ENCODE results near the gene KLHDC8A.

The KLHDC8A gene

GRCh38 chr1:205351984-205352713 is 4.6 kb downstream of the KLHDC8A start:
- Histone ChIP-seq H3K9ac (ENCODE audit: low read depth, low read length) (peak overlapping the region; percentile 13; the same call in 1 of the 2 replicates), H3K27ac (ENCODE audit: low read length) (no peak overlapping the region), H3K4me3 (ENCODE audit: low read length) (no peak overlapping the region), H3K36me3 (ENCODE audit: insufficient read depth, low read depth, low read length) (no peaks in the 10 kb centered on the region), H3K4me1 (ENCODE audit: insufficient read depth, low read length) (peaks cover 56% of the 10 kb centered on the region), H3K9me3 (ENCODE audit: insufficient read depth, low read depth, low read length) (no peaks in the 10 kb centered on the region), H3K27me3 (ENCODE audit: insufficient read depth, low read length) (peaks cover 3% of the 10 kb centered on the region; the same call in 1 of the 2 replicates)

DNA sequence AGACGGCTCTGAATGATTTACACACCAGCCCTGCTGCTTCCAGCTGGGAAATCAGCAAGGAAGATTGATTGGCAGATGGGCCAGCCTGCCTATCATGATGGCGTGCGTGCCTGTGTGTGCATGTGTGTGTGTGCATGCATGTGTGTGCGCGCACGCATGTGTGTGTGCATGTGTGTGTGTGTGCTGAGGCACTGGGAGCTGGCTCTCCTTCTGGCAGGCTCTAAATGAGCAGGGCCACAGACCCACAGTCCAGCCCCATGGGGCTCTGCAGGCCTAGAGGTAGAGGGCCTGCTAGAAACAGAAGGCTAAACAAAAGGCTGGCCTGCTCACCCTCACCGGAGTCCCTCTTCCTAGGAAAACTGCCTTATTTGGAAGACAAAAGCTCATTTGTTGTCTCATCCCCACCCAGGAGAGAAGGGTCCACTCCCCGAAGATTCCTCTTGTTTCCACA is 6.0 kb downstream of the KLHDC8A start:
- H3K36me3 ChIP-seq (ENCODE audit: insufficient read depth, low read depth, low read length): no peaks in the 10 kb centered on the region
- H3K9me3 ChIP-seq (ENCODE audit: insufficient read depth, low read depth, low read length): no peaks in the 10 kb centered on the region
- H3K27ac ChIP-seq (ENCODE audit: low read length): peak overlapping the region; percentile 42
- peak overlapping the region; percentile 19; the same call in 1 of the 2 replicates for H3K4me3 ChIP-seq (ENCODE audit: low read length)
- H3K9ac ChIP-seq (ENCODE audit: low read depth, low read length): peak overlapping the region; percentile 66; the same call in 1 of the 2 replicates
- H3K27me3 ChIP-seq (ENCODE audit: insufficient read depth, low read length): peaks cover 17% of the 10 kb centered on the region
- peaks cover 46% of the 10 kb centered on the region for H3K4me1 ChIP-seq (ENCODE audit: insufficient read depth, low read length)

- peak overlapping the region; percentile 66; the same call in 1 of the 2 replicates for H3K9ac ChIP-seq (ENCODE audit: low read depth, low read length)
- no peaks in the 10 kb centered on the region for H3K36me3 ChIP-seq (ENCODE audit: insufficient read depth, low read depth, low read length)
- peak overlapping the region; percentile 42 for H3K27ac ChIP-seq (ENCODE audit: low read length)
- H3K4me3 ChIP-seq (ENCODE audit: low read length): no peak overlapping the region
- H3K4me1 ChIP-seq (ENCODE audit: insufficient read depth, low read length): peaks cover 40% of the 10 kb centered on the region
- H3K9me3 ChIP-seq (ENCODE audit: insufficient read depth, low read depth, low read length): no peaks in the 10 kb centered on the region
- peaks cover 23% of the 10 kb centered on the region for H3K27me3 ChIP-seq (ENCODE audit: insufficient read depth, low read length)
Measured at GRCh38 chr1:205350124-205350523, 6.6 kb downstream of the KLHDC8A start.

DNA sequence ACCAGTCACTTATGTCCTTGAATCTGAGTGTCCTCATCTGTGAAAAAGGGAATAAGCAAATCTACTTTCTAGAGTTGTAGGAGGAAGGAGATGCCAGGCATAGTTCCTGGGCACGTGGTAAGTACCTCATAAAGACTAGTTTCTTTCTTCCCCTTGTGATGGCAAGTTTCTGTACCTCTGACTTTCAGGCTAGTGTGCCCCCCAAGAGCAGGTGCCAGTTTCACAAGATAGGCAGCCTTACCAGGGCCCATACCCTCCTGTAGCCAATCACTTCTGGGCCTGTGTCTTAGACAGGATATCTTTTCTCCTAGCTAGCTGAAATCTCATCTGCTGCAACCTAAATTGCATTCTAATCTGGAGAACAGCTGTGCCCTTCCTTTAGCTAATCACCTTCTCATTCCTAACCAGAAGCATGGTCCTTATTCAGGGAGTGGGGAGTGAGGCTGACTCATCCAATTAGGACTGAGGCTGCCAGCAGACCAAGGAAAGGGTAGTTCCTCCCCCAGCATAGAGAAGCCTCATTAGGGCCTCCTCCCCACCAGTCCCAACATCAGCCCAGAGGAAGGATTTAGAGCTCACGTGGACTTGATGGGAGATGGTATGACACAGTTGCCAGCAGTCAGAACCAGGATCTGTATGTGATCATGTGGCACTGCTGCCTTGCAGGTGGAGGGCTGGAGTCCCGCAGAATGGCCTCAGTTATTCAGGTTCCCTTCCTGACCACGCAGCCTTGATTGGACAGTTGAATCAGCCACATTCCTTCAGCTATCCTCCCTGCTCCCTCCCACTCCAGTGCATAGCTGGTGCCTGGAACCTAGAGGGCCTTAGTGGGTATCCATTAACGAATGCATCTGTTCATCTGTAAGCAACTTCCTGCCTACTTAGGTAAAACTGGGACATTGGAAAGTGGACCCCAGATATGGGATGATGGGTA is 7.9 kb downstream of the KLHDC8A start:
- peaks cover 38% of the 10 kb centered on the region; the same call in 1 of the 2 replicates for H3K4me1 ChIP-seq (ENCODE audit: insufficient read depth, low read length)
- no peak overlapping the region for H3K4me3 ChIP-seq (ENCODE audit: low read length)
- no peak overlapping the region for H3K27ac ChIP-seq (ENCODE audit: low read length)
- H3K36me3 ChIP-seq (ENCODE audit: insufficient read depth, low read depth, low read length): no peaks in the 10 kb centered on the region
- H3K27me3 ChIP-seq (ENCODE audit: insufficient read depth, low read length): peaks cover 36% of the 10 kb centered on the region
- H3K9me3 ChIP-seq (ENCODE audit: insufficient read depth, low read depth, low read length): no peaks in the 10 kb centered on the region
- H3K9ac ChIP-seq (ENCODE audit: low read depth, low read length): no peak overlapping the region

GRCh38 chr1:205346956-205347574 is 9.7 kb downstream of the KLHDC8A start:
- H3K36me3 ChIP-seq (ENCODE audit: insufficient read depth, low read depth, low read length): no peaks in the 10 kb centered on the region
- H3K27ac ChIP-seq (ENCODE audit: low read length): no peak overlapping the region
- H3K4me3 ChIP-seq (ENCODE audit: low read length): no peak overlapping the region
- no peaks in the 10 kb centered on the region for H3K9me3 ChIP-seq (ENCODE audit: insufficient read depth, low read depth, low read length)
- H3K9ac ChIP-seq (ENCODE audit: low read depth, low read length): no peak overlapping the region
- H3K4me1 ChIP-seq (ENCODE audit: insufficient read depth, low read length): peaks cover 30% of the 10 kb centered on the region; the same call in 1 of the 2 replicates
- peaks cover 54% of the 10 kb centered on the region for H3K27me3 ChIP-seq (ENCODE audit: insufficient read depth, low read length)

DNA sequence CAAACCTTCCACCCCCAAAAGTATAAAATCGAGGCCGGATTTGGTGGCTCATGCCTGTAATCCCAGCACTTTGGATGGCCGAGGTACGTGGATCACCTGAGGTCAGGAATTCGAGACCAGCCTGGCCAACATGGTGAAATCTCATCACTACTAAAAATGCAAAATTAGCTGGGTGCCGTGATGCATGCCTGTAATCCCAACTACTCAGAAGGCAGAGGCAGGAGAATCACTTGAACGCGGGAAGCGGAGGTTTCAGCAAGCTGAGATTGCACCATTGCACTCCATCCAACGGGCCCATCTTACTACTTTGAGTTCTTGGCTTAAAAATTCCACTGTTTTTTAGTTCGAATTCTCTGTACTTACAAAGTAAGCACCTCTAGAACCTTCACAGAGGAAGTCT is 11.0 kb downstream of the KLHDC8A start:
- no peak overlapping the region for H3K27ac ChIP-seq (ENCODE audit: low read length)
- no peak overlapping the region for H3K4me3 ChIP-seq (ENCODE audit: low read length)
- H3K9me3 ChIP-seq (ENCODE audit: insufficient read depth, low read depth, low read length): no peaks in the 10 kb centered on the region
- H3K27me3 ChIP-seq (ENCODE audit: insufficient read depth, low read length): peaks cover 57% of the 10 kb centered on the region
- peaks cover 24% of the 10 kb centered on the region; the same call in 1 of the 2 replicates for H3K4me1 ChIP-seq (ENCODE audit: insufficient read depth, low read length)
- H3K9ac ChIP-seq (ENCODE audit: low read depth, low read length): no peak overlapping the region
- H3K36me3 ChIP-seq (ENCODE audit: insufficient read depth, low read depth, low read length): no peaks in the 10 kb centered on the region

DNA sequence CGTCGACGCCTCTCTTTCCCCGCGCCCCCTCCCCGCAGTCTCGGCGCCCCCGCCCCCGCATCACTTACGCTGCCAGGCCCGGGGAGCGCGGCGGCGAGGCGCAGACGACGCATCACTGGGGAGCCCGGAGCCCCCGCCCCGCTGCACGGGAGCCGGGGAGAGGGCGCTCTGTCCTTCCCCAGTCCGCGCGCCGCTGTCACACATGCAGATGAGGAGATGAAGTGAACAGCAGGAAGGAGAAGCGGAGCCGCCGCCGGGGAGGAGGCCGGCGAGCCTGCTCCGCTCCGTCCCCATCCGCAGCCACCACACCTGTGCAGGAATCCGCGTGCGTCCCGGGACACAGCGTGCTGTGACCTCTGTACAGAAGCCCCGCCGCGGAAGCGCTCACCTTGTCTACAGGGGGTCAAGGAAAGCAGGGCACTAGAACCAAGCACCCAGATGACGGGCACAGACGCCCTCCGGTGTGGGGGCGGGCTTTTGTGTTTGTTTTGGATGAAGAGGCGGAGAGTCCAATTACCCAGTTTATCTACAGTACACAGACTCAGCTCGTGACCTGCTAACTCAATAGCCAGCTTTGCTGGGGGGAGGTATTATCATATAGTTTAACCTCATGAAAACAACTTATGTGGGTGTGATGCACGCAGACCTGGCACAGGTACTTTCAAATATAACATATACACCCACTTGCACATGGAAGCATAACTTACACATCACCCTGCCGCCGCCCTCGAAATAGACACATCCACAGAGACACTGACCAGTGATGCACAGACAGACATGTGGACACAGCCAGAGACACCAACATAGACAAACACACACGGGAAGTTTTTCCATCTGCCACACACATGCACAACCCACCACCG is 12.4 kb downstream of the KLHDC8A start:
- H3K4me3 ChIP-seq (ENCODE audit: low read length): peak overlapping the region; percentile 68
- peaks cover 12% of the 10 kb centered on the region; the same call in 1 of the 2 replicates for H3K4me1 ChIP-seq (ENCODE audit: insufficient read depth, low read length)
- no peaks in the 10 kb centered on the region for H3K9me3 ChIP-seq (ENCODE audit: insufficient read depth, low read depth, low read length)
- H3K36me3 ChIP-seq (ENCODE audit: insufficient read depth, low read depth, low read length): no peaks in the 10 kb centered on the region
- peaks cover 57% of the 10 kb centered on the region for H3K27me3 ChIP-seq (ENCODE audit: insufficient read depth, low read length)
- H3K27ac ChIP-seq (ENCODE audit: low read length): no peak overlapping the region
- 0 out of 2 replicates have a peak overlapping the region, but pooled peaks have one; percentile 22 for H3K9ac ChIP-seq (ENCODE audit: low read depth, low read length)

GRCh38 chr1:205343431-205344065 is 13.2 kb downstream of the KLHDC8A start:
- H3K36me3 ChIP-seq (ENCODE audit: insufficient read depth, low read depth, low read length): no peaks in the 10 kb centered on the region
- H3K27me3 ChIP-seq (ENCODE audit: insufficient read depth, low read length): peaks cover 57% of the 10 kb centered on the region
- H3K27ac ChIP-seq (ENCODE audit: low read length): no peak overlapping the region
- H3K9ac ChIP-seq (ENCODE audit: low read depth, low read length): no peak overlapping the region
- H3K4me3 ChIP-seq (ENCODE audit: low read length): peak overlapping the region; percentile 68; the same call in 1 of the 2 replicates
- H3K4me1 ChIP-seq (ENCODE audit: insufficient read depth, low read length): peaks cover 6% of the 10 kb centered on the region; the same call in 1 of the 2 replicates
- H3K9me3 ChIP-seq (ENCODE audit: insufficient read depth, low read depth, low read length): no peaks in the 10 kb centered on the region

- Histone ChIP-seq H3K36me3 (ENCODE audit: insufficient read depth, low read depth, low read length) (no peaks in the 10 kb centered on the region), H3K4me1 (ENCODE audit: insufficient read depth, low read length) (peaks cover 6% of the 10 kb centered on the region; the same call in 1 of the 2 replicates), H3K27me3 (ENCODE audit: insufficient read depth, low read length) (peaks cover 57% of the 10 kb centered on the region), H3K9me3 (ENCODE audit: insufficient read depth, low read depth, low read length) (no peaks in the 10 kb centered on the region), H3K27ac (ENCODE audit: low read length) (no peak overlapping the region), H3K9ac (ENCODE audit: low read depth, low read length) (no peak overlapping the region), H3K4me3 (ENCODE audit: low read length) (peak overlapping the region; percentile 68; the same call in 1 of the 2 replicates)
Measured at GRCh38 chr1:205342986-205343385, 13.7 kb downstream of the KLHDC8A start.

GRCh38 chr1:205340676-205341075 is 16.0 kb downstream of the KLHDC8A start:
- Histone ChIP-seq H3K9ac (ENCODE audit: low read depth, low read length) (no peak overlapping the region), H3K9me3 (ENCODE audit: insufficient read depth, low read depth, low read length) (no peaks in the 10 kb centered on the region), H3K36me3 (ENCODE audit: insufficient read depth, low read depth, low read length) (no peaks in the 10 kb centered on the region), H3K27ac (ENCODE audit: low read length) (no peak overlapping the region), H3K4me3 (ENCODE audit: low read length) (no peak overlapping the region), H3K27me3 (ENCODE audit: insufficient read depth, low read length) (peaks cover 40% of the 10 kb centered on the region), H3K4me1 (ENCODE audit: insufficient read depth, low read length) (peaks cover 9% of the 10 kb centered on the region; the same call in 1 of the 2 replicates)

Measured in iPS-20b (cell line).